Neural progenitor cell (in vitro differentiated cells): Measurements from ENCODE around the gene ULK3.

ENCODE experiments used
- CTCF ChIP-seq: fragments of 200-600 bp; sonication (generic); IDR thresholded peaks from 2 replicates; pipeline ENCODE4 v1.5.1; 2017; ENCODE audit warnings: antibody characterized with exemption, mild to moderate bottlenecking
- EZH2 ChIP-seq: fragments of 200-600 bp; sonication (generic); IDR thresholded peaks from 2 replicates; pipeline ENCODE4 v1.6.1; 2017; ENCODE audit warnings: antibody characterized with exemption, mild to moderate bottlenecking, moderate library complexity

DNA sequence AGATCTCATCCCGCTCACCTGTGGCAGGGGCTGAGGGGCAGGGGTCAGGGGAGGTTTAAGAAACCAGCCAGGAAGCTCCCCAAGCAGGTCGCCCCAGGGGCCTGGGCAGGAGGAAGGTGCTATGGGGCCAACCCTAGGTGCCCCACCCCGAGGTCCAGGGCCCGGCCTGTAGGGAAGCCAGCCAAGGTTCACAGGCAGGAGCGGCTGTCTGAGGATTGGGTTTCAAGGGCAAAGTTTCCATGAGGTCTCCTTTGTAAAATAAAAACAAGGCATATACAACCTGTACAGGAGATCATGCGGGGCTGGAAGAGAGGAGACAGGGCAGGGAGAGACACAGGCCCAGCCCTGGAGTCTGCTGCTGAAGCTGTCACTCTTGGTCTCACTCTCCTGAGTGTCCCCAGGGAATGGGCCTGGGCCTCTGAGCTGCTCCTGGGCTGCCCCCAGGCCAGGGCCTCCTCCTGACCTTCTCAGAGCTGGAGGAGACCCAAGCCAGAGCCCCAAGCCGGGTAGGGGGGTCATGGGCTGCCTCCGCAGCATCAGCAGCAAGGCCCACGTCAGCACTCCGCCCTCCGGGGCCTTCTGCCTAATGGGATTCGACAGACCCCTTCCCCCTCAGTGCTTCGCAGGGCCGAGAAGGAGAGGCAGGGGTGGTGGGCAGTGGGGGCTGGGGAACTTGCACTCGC, 11.0 kb downstream of the ULK3 start:
- TF ChIP-seq EZH2 (no peak), CTCF (no peak)
